Right forelimb (tissue), 1 donor: Measurements from ENCODE around the gene HLA-DQB2.
"Not testable (repeated sequence)": the region's sequence is repeated elsewhere in the genome, so short reads cannot be mapped to it uniquely, and the experiment has no call there.

ENCODE experiments used
- DNase-seq: peaks from one replicate; pipeline ENCODE4 v3.0.0-alpha.2; 2018

The HLA-DQB2 gene

DNA sequence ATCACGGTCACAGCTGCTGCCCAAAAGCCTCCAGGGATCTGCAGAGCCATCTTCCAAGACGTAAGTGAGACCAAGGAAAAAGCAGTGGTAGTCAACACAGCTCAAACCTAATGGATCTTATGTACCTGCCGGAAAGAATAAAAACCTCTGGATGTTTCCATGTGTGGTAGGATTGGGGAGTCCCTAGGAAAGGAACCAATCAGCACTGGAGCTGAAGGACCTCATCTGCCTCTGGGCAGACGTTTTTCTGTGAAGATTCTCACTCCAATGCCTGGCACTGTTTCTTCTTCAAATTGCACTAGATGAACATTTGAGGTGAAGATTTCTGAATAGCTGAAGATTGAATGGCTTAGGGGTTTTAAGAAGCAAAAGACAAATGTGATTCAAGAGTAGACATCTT, at the start of gene HLA-DQB2:
Gene HLA-DQB2 (minus strand): TSS at position 112 of the 400 bp plus-strand sequence. CDS start 62 bp downstream, at position 50.
- DNase-seq, result no peak

DNA sequence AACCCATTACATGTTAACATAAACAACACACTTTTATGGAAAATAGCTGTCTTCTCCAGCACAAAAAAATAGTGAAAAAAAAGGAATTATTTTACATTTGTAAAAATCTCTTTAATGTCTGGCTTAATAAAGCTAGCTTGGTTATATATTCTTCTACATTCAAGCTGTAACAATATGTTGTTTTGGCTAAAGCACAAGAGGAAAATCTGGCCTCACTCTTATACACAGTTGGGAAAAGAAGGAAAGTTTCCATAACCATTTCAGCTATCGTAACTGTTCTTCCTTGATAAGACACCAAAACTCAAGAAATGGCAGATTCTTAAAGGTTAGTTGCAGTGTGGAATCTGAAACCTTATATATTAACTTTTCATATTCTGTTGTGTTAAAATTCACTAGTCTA, 45.8 kb upstream of the HLA-DQB2 start:
- no peak for DNase-seq

DNA sequence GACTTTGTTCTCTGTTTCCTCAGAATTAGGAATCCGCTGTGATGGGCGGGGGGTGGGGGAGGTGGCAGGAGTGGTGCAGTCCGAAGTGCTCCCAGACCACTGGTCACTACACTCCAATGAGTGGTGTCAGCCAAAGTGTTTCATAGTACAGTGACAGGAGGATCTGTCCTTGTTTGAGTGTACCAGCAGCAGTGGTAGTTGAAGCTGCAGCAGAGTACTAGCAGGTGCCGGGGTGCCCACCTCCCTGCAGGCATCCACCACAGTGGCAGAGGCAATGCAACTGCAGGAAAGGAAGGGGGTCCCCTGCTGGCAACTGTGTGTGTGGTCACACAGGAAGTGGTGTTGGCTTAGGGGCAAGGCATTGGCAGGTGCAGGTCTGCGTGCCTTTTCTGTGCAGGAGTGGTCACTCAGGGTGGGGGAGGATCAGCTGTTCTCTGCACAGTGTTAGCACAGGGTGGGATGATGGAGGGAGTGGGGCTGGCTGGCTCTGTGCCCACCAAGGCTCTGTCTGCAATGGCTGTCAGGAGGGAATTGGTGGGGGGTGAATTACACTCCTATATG, 43.8 kb upstream of the HLA-DQB2 start:
- no peak for DNase-seq

DNA sequence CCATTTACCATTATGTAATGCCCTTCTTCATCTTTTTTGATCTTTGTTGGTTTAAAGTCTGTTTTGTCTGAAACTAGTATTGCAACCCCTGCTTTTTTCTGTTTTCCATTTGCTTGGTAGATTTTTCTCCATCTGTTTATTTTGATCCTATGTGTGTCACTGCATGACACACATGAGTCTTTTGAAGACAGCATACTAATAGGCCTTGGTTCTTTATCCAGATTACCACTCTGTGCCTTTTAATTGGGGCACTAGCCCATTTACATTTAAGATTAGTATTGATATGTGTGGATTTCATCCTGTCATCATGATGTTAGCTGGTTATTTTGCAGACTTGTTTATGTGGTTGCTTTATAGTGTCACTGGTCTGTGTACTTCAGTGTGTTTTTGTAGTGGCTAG, 42.1 kb upstream of the HLA-DQB2 start:
- not testable (repeated sequence) for DNase-seq

DNA sequence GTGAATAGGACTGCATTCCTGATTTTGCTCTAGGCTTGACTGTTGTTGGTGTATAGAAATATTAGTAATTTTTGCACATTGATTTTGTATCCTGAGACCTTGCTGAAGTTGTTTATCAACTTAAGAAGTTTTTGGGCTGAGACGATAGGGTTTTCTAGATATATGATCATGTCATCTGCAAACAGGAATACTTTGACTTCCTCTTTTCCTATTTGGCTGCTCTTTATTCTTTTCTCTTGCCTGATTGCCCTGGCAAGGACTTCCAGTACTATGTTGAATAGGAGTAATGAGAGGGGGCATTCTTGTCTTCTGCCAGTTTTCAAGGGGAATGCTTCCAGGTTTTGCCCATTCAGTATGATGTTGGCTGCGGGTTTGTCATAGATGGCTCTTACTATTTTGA, 40.1 kb upstream of the HLA-DQB2 start:
- no peak for DNase-seq

DNA sequence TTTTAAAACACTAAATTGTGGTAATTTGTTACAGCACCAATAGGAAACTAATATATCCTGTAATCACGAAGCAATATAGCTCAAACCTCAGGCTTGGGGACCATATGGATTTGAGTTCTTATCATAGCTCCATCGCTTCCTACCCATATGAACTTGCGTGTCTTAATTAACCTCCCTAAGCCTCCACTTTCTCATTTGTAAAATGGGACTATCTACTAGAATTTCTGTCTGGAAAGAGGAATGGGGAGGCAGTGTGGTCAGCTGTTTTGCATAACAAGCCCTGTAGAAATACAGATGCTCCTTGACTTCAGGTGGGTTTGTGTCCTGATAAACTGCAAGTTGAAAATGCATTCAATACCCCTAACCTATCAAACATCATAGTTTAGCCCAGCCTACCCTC, 36.4 kb upstream of the HLA-DQB2 start:
- DNase-seq, result no peak

DNA sequence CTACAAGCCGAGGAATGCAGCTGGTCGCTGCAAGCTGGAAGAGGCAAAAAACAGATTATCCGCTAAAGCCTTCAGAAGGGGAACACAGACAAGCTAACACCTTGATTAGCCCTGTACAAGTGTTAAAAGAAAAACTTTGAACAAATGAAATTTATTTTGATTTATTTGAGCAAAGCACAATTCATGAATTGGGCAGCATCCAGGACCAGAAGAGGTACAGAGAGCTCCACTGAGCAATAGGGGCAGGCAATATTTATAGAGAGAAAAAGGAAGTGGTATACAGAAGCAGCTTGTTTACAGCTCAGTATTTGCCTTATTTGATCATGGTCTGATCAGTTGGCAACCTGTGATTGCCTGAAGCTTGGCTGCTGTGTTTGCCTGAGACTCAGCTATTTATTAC, 35.8 kb upstream of the HLA-DQB2 start:
- DNase-seq, result no peak

DNA sequence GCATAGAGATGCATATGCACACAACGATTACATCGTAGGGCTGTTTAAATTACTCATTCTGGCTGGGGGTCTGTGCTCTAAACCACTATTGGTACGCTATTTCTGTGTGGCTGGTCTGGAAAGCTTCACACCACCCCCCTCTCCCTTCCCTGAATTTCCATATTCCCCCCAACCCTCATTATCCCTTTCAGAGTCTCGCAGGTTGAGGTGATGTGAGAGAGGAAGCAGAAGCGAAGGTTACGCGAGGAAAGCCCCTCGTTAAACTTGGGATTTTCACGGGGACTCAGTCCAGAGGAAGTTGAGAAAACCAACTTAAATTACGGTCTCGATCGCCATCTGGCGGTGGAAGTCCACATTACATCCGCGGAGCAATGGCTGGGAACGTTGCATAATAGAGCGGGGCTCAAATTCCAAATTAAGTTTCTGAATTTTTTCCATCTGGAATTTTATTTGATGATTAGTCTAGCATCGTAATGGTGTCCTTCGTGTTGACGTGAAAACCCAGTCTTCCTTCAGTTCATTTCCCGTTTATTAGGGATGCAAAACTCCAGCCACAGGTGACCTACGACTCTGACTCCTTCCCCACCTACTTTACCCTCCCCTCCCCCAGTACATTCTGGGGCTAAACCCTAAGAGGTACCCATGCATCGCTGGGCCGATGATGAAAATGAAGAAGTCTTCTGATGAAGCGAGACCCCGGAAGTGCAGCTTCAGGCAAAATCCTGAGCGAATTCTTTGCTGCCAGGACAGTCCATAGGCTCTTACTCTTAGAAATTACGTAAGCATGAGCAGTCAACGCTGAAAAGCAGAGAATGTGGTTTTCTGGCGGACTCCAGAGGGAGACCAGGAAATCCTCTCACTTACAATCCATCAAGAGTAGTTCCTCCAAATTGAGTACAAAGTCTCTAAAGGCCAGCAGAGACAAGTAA, 33.8 kb upstream of the HLA-DQB2 start:
- peak; percentile 86 for DNase-seq

DNA sequence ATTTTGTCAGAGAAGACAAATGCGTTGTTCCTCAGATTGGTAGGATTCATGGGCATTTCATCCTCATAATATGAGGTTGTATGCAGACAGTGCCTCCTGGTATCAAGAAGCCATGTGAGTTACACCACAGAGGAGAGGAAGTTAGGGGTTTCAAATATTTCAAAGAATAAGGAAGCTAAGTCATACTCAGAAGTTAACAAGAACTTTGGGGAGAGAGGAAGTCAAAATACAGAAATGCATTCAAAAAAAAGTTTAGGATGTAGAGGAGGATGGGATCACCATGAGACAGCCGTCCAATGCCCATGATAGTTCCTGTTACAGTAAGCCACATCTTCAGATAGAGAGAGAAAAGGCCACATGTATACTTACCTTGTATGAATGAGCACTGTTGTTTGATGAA, 31.2 kb upstream of the HLA-DQB2 start:
- DNase-seq, result no peak

DNA sequence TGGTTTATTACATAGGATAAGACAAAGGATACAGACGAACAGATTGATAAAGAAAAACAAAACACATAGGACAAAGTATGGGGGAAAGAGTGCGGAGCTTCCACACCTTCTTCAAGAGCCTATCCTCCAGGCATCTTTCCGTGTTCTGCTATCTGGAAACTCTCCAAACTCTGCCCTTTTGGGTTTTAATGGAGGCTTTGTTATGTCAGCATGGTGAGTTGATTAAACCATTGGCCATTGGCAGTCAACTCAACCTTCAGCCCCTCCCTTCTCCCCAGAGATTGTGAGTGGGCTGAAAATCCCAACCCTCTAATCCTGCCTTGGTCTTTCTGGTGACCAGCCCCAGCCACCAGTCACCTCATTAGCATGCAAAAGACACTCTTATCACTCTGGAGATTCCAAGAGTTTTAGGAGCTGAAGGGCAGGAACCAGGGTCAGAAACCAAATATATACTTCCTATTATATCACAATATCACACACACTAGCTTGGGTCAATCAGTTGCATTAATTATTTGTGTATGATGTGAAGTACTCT, 29.6 kb upstream of the HLA-DQB2 start:
- DNase-seq, result no peak

DNA sequence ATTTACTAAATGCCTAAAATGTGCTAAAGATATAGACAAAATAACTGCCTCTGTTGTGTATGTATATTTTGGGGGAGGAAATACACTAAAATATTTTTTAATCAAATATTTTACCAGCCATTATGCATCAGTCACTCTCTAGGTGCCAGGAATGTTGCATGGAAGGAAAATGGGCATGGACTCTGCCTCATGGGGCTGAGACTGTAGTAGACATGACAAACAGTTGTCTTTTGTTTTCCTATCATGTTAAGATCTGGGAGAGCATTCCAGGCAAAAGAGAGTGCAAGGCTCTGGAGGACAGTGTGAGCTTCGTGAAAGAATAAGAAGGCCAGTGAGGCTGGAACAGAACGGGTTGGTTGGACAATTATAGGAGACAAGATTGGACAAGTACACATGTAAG, 27.0 kb upstream of the HLA-DQB2 start:
- no peak for DNase-seq

DNA sequence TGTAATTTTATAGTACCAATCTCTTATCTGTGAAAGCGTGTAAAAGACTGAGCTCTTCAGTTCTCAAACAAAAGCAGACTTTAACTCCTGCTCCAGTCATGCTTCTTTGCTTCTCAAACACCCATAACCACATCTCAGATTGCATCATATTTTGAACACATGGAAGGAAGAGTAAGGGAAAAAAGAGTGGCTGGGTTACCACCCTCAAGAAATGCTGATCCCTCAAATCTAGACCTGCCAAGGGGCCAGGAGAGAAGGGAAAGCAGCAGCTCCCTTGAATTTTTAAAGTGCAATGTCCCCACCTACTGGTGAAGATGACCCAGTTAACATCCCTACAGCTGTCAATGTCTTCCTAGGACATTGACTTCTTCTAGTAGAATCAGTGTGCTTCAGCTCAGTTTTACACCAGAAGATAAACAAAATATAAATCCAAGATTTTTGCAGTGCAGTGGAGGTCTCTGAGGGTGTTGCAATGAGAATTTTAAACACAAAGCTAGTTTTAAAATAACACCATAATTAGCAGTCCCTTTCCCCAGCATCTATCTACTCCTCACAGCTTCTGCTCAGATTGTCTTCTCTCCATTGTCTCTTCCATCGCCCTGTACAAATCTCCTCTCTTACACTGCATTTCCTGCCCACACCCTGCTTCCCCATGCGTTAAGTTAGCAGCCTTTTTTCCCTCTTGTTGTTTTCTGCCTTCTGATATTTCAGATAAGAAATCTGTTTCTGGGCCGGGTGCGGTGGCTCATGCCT, 22.6 kb upstream of the HLA-DQB2 start:
- DNase-seq, result no peak

DNA sequence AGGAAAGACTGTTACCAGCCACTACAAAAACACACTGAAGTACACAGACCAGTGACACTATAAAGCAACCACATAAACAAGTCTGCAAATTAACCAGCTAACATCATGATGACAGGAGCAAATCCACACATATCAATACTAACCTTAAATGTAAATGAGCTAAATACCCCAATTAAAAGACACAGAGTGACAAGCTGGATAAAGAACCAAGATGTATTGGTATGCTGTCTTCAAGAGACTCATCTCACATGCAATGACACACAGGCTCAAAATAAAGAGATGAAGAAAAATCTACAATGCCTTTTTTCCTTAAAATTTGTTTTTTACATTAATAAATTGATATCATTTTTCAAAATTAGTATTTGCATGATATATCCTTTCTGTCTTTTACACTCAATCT, 19.6 kb upstream of the HLA-DQB2 start:
- DNase-seq, result not testable (repeated sequence)

DNA sequence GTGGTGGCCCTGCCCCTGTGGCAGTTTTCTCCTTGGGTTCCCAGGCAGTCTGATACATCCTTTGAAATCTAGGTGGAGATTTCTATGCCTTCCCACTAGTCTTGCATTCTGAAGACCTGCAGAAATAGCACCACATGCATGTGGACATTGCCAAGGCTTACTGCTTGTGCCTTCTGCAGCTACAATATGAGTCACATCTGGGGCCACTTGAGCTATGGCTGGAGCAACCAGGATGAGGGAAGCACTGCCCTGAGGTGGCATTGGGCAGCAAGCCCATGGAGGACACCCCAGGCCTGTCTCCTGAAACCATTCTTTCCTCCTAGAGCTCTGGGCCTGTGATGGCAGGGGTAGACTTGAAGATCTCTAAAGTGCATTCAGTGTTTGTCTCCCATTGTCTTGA, 15.7 kb upstream of the HLA-DQB2 start:
- no peak for DNase-seq

DNA sequence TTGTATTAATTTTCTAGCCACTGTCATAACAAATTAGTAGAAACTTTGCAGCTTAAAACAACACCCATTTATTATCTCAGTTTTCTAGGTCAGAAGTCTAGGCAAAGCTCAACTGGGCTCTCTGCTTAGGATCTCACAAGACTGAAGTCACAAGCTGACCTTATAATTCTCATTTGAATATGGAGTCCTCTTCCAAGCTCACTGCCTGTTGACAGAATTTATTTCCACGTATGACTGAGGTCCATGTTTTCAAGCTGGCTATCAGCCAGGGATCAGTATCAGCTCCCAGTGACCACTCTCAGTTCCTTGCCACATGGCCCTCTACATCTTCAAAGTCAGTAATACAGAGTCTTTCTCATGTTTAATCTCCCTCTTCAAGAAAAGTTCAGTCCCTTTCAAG, 11.7 kb upstream of the HLA-DQB2 start:
- DNase-seq, result no peak

DNA sequence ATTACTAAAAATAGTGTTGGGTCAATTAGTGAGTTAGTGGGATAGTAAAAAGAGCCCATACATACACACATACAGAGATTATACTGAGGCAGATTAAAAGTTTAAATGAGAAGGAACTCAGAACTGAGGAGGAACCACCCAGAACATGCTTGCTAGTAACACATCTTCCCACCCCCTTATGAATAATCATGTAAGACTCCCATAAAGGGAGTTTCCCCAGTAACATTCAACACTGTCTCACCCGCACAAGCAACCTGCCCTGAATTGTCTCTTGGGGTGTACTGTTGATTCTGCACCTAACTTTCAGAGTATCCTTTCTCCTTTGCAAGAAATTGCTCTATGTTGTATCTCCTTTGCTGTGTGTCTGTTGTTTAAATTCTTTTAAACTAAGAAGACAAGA, 11.1 kb upstream of the HLA-DQB2 start:
- no peak for DNase-seq

DNA sequence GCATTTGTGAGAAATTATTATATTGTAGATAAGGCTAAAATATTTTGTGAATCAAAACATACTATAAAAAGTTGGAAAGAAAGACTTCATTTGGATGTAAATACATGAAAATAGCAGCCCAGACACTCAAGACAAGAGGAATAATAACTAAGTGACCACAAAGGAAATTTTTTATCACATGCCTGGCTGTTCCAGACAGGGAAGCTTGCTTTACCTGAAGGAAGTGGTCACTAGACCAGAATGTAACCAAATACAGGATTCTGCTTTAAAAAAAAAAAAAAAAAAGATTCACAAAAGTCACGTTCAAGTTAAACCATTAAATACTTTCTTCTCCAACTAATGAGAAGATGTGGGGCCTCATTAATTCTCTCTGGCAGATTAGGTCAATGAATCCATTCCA, 9.3 kb upstream of the HLA-DQB2 start:
- no peak for DNase-seq

DNA sequence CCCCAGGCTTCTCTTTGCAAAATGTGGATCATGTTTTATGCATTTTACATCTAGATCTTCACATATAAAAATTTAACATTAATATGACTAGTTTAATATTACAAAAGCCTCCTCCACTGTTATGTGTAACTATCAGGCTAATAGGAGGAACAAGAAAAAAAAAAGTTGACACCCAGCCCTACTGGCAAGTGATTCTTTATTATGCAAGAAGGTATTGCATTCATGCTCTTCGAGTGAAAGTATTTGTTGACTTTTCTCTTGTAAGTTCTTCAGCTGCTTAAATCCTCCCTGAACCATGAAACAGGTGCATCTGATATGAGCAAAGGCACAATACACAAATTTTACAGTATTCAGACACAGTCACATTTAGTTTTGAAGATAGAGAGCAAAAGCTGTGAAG, 716 bp upstream of the HLA-DQB2 start:
- no peak for DNase-seq

DNA sequence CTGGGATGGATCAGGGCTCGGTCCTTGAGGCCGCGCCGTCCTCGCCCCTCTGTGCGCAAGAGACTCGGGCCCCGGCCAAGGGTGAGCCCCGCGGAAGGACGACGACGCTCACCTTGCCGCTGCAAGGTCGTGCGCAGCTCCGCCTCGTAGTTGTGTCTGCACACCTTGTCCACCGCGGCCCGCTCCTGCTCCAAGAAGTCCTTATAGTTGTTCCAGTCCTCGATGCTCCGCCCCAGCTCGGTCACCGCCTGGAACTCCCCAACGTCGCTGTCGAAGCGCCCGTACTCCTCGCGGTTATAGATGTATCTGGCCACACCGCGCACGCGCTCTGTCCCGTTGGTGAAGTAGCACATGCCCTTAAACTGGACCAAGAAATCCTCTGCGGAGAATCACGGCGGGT, 1.8 kb downstream of the HLA-DQB2 start:
- DNase-seq, result no peak

DNA sequence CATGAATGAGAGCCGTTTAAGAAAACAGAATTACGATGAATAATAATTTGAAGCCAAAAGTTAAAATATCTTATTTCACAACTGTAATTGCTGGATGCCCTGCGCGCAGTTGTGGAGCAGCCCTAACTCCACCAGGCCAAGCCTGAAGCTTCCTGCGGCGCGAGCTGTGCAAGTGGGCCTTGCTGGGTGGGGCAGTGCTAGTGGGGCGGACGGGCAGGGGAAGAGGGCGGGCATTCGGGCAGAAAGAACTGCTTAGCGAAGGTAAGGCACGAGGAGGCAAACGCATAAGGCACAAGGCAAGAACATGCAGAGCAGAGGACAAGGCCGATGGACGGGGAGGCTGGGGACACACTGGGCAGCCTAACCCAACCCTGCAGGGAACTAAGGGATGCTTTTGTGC, 2.3 kb downstream of the HLA-DQB2 start:
- DNase-seq, result no peak

DNA sequence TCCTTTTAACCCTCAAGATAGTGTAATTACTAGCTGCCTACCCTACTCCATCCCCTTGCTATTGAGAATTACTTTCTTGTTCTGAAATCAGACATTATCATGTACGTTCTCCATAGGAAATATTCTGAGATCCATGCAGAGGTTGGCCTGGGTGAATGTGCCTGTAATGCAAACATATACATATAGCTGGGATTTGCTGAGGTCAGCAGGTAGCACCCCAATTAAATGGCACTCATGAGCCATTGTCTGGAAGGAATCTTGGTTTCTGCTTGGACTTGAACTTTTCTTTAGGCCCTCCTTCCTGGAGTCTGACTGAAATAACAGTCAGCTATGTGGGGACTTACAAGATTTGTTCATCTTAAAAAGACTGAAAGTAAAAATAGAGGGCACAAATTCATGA, 3.7 kb downstream of the HLA-DQB2 start:
- no peak for DNase-seq

DNA sequence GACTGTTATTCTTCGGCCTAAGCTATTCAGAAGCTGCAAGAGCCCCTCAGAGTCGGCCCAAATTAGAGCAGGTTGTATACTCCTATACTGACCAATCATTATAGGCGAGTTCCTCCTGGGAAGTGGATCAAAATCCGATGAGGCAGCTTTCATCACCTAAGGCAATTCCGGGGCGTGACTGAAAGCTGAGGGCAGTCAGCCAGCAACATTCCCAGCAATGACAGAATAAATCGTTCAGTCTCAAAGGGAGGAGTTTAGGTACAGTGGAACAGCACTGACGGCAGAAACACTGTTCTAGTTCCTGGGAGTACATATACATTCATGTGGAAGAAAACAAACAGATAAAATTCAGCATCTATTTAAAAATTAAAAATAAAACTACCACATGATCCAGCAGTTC, 10.8 kb downstream of the HLA-DQB2 start:
- no peak for DNase-seq

DNA sequence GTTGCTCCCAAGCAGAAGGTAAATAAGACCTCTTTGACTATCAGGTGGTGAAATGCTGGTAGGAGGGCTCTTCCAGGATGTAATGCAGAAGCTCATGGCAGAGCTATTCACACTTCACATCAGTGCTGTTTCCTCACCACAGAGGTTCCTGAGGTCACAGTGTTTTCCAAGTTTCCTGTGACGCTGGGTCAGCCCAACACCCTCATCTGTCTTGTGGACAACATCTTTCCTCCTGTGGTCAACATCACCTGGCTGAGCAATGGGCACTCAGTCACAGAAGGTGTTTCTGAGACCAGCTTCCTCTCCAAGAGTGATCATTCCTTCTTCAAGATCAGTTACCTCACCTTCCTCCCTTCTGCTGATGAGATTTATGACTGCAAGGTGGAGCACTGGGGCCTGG, 17.7 kb downstream of the HLA-DQB2 start:
- DNase-seq, result not testable (repeated sequence)

DNA sequence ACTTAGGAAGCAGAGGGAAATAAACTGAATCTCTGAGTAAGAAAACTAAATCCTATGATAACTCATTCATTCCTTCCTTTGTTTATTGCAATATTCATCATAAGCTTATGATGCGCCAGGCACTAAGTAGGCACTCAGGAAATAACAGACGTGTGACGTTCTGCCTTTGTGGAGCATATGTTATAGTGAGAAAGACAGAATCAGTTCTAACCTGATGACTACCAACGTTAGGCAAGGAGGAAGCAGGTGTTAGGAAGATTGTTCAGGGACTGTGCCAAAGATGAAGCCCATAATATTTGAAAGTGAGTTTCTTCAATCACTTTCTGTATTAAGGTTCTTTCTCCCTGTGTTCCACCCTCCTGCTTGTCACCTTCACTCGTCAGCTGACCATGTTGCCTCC, 18.6 kb downstream of the HLA-DQB2 start:
- no peak for DNase-seq
